ENCODE data around the gene SRPK2.

Gene SRPK2

GRCh38 chr7:105133986-105134655, 254.6 kb downstream of the SRPK2 start:
- H3K4me1 ChIP-seq (ENCODE audit: control insufficient read depth, insufficient read depth, low read length, poor library complexity, severe bottlenecking) = peaks cover 13% of the 10 kb centered on the region
- H3K9me3 ChIP-seq (ENCODE audit: control insufficient read depth, low read length) = no peaks in the 10 kb centered on the region
- peaks cover 58% of the 10 kb centered on the region for H3K36me3 ChIP-seq (ENCODE audit: control insufficient read depth, insufficient read depth, low read length)
- H3K4me3 ChIP-seq (ENCODE audit: extremely low read depth, insufficient read depth, low read length, poor library complexity, severe bottlenecking) = no peak overlapping the region
- 92 to 100% methylated on average over 5 to 6 of the region's 9 CpGs for WGBS, 2 experiments (ENCODE audit: insufficient coverage in 2 of 2)
- H3K27ac ChIP-seq (ENCODE audit: low read depth, low read length, severe bottlenecking) = no peak overlapping the region

- peaks cover 53% of the 10 kb centered on the region for H3K36me3 ChIP-seq (ENCODE audit: control insufficient read depth, insufficient read depth, low read length)
- H3K9me3 ChIP-seq (ENCODE audit: control insufficient read depth, low read length) = no peaks in the 10 kb centered on the region
- H3K27ac ChIP-seq (ENCODE audit: low read depth, low read length, severe bottlenecking) = no peak overlapping the region
- 88 to 91% methylated on average over 2 to 4 of the region's 7 CpGs for WGBS, 2 experiments (ENCODE audit: insufficient coverage in 2 of 2)
- no peak overlapping the region for H3K4me3 ChIP-seq (ENCODE audit: extremely low read depth, insufficient read depth, low read length, poor library complexity, severe bottlenecking)
- peaks cover 13% of the 10 kb centered on the region for H3K4me1 ChIP-seq (ENCODE audit: control insufficient read depth, insufficient read depth, low read length, poor library complexity, severe bottlenecking)
Observed at GRCh38 chr7:105133358-105133757, 255.4 kb downstream of the SRPK2 start.

- Histone ChIP-seq H3K36me3 (ENCODE audit: control insufficient read depth, insufficient read depth, low read length) (peaks cover 48% of the 10 kb centered on the region), H3K27ac (ENCODE audit: low read depth, low read length, severe bottlenecking) (peak overlapping the region; percentile 5), H3K9me3 (ENCODE audit: control insufficient read depth, low read length) (no peaks in the 10 kb centered on the region), H3K4me1 (ENCODE audit: control insufficient read depth, insufficient read depth, low read length, poor library complexity, severe bottlenecking) (peaks cover 13% of the 10 kb centered on the region), H3K4me3 (ENCODE audit: extremely low read depth, insufficient read depth, low read length, poor library complexity, severe bottlenecking) (no peak overlapping the region)
- 95% methylated on average over 6 to 8 of the region's 10 CpGs for WGBS, 2 experiments (ENCODE audit: insufficient coverage in 2 of 2)
Observed at GRCh38 chr7:105132835-105133234, 255.9 kb downstream of the SRPK2 start.

GRCh38 chr7:105132335-105132734, 256.4 kb downstream of the SRPK2 start:
- H3K9me3 ChIP-seq (ENCODE audit: control insufficient read depth, low read length) = no peaks in the 10 kb centered on the region
- H3K36me3 ChIP-seq (ENCODE audit: control insufficient read depth, insufficient read depth, low read length) = peaks cover 43% of the 10 kb centered on the region
- no peak overlapping the region for H3K4me3 ChIP-seq (ENCODE audit: extremely low read depth, insufficient read depth, low read length, poor library complexity, severe bottlenecking)
- peaks cover 13% of the 10 kb centered on the region for H3K4me1 ChIP-seq (ENCODE audit: control insufficient read depth, insufficient read depth, low read length, poor library complexity, severe bottlenecking)
- 96 to 100% methylated on average over 3 of the region's 5 CpGs for WGBS, 2 experiments (ENCODE audit: insufficient coverage in 2 of 2)
- H3K27ac ChIP-seq (ENCODE audit: low read depth, low read length, severe bottlenecking) = no peak overlapping the region

- H3K27ac ChIP-seq (ENCODE audit: low read depth, low read length, severe bottlenecking) = no peak overlapping the region
- peaks cover 43% of the 10 kb centered on the region for H3K36me3 ChIP-seq (ENCODE audit: control insufficient read depth, insufficient read depth, low read length)
- H3K4me1 ChIP-seq (ENCODE audit: control insufficient read depth, insufficient read depth, low read length, poor library complexity, severe bottlenecking) = peaks cover 12% of the 10 kb centered on the region
- WGBS, 2 experiments (ENCODE audit: insufficient coverage in 2 of 2) = 90 to 92% methylated on average over 5 of the region's 7 CpGs
- no peaks in the 10 kb centered on the region for H3K9me3 ChIP-seq (ENCODE audit: control insufficient read depth, low read length)
- H3K4me3 ChIP-seq (ENCODE audit: extremely low read depth, insufficient read depth, low read length, poor library complexity, severe bottlenecking) = no peak overlapping the region
Observed at GRCh38 chr7:105131890-105132289, 256.8 kb downstream of the SRPK2 start.

GRCh38 chr7:105131033-105131656, 257.6 kb downstream of the SRPK2 start:
- H3K4me3 ChIP-seq (ENCODE audit: extremely low read depth, insufficient read depth, low read length, poor library complexity, severe bottlenecking) = no peak overlapping the region
- H3K4me1 ChIP-seq (ENCODE audit: control insufficient read depth, insufficient read depth, low read length, poor library complexity, severe bottlenecking) = peaks cover 6% of the 10 kb centered on the region
- H3K9me3 ChIP-seq (ENCODE audit: control insufficient read depth, low read length) = no peaks in the 10 kb centered on the region
- WGBS, 2 experiments (ENCODE audit: insufficient coverage in 2 of 2) = 83 to 95% methylated on average over 8 to 9 of the region's 12 CpGs
- no peak overlapping the region for H3K27ac ChIP-seq (ENCODE audit: low read depth, low read length, severe bottlenecking)
- H3K36me3 ChIP-seq (ENCODE audit: control insufficient read depth, insufficient read depth, low read length) = peaks cover 47% of the 10 kb centered on the region

- peaks cover 50% of the 10 kb centered on the region for H3K36me3 ChIP-seq (ENCODE audit: control insufficient read depth, insufficient read depth, low read length)
- no CpG with 5 or more reads among the region's 2 CpGs for WGBS, 2 experiments (ENCODE audit: insufficient coverage in 2 of 2)
- H3K27ac ChIP-seq (ENCODE audit: low read depth, low read length, severe bottlenecking) = no peak overlapping the region
Observed at GRCh38 chr7:105130580-105130979, 258.1 kb downstream of the SRPK2 start.

GRCh38 chr7:105130048-105130447, 258.7 kb downstream of the SRPK2 start:
- Histone ChIP-seq H3K4me3 (ENCODE audit: extremely low read depth, insufficient read depth, low read length, poor library complexity, severe bottlenecking) (no peak overlapping the region), H3K9me3 (ENCODE audit: control insufficient read depth, low read length) (no peaks in the 10 kb centered on the region), H3K27ac (ENCODE audit: low read depth, low read length, severe bottlenecking) (no peak overlapping the region), H3K4me1 (ENCODE audit: control insufficient read depth, insufficient read depth, low read length, poor library complexity, severe bottlenecking) (peaks cover 4% of the 10 kb centered on the region), H3K36me3 (ENCODE audit: control insufficient read depth, insufficient read depth, low read length) (peaks cover 50% of the 10 kb centered on the region)
- 90 to 100% methylated on average over 1 to 2 of the region's 5 CpGs for WGBS, 2 experiments (ENCODE audit: insufficient coverage in 2 of 2)

More at GRCh38 chr7:105130580-105130979, 258.1 kb downstream of the SRPK2 start:
- H3K4me3 ChIP-seq (ENCODE audit: extremely low read depth, insufficient read depth, low read length, poor library complexity, severe bottlenecking) = no peak overlapping the region
- H3K4me1 ChIP-seq (ENCODE audit: control insufficient read depth, insufficient read depth, low read length, poor library complexity, severe bottlenecking) = peaks cover 4% of the 10 kb centered on the region
- H3K9me3 ChIP-seq (ENCODE audit: control insufficient read depth, low read length) = no peaks in the 10 kb centered on the region

GRCh38 chr7:105127179-105127578, 261.5 kb downstream of the SRPK2 start:
- WGBS, 2 experiments (ENCODE audit: insufficient coverage in 2 of 2) = 94 to 97% methylated on average over 8 of the region's 8 CpGs
- Histone ChIP-seq H3K36me3 (ENCODE audit: control insufficient read depth, insufficient read depth, low read length) (peaks cover 52% of the 10 kb centered on the region), H3K4me1 (ENCODE audit: control insufficient read depth, insufficient read depth, low read length, poor library complexity, severe bottlenecking) (peaks cover 7% of the 10 kb centered on the region), H3K4me3 (ENCODE audit: extremely low read depth, insufficient read depth, low read length, poor library complexity, severe bottlenecking) (no peak overlapping the region), H3K27ac (ENCODE audit: low read depth, low read length, severe bottlenecking) (no peak overlapping the region), H3K9me3 (ENCODE audit: control insufficient read depth, low read length) (no peaks in the 10 kb centered on the region)

GRCh38 chr7:105126436-105126975, 262.2 kb downstream of the SRPK2 start:
- 88 to 97% methylated on average over 4 of the region's 4 CpGs for WGBS, 2 experiments (ENCODE audit: insufficient coverage in 2 of 2)
- peaks cover 3% of the 10 kb centered on the region for H3K4me1 ChIP-seq (ENCODE audit: control insufficient read depth, insufficient read depth, low read length, poor library complexity, severe bottlenecking)
- H3K27ac ChIP-seq (ENCODE audit: low read depth, low read length, severe bottlenecking) = no peak overlapping the region

GRCh38 chr7:105125745-105126144, 263.0 kb downstream of the SRPK2 start:
- Histone ChIP-seq H3K36me3 (ENCODE audit: control insufficient read depth, insufficient read depth, low read length) (peaks cover 56% of the 10 kb centered on the region), H3K4me1 (ENCODE audit: control insufficient read depth, insufficient read depth, low read length, poor library complexity, severe bottlenecking) (peaks cover 3% of the 10 kb centered on the region), H3K27ac (ENCODE audit: low read depth, low read length, severe bottlenecking) (no peak overlapping the region), H3K9me3 (ENCODE audit: control insufficient read depth, low read length) (no peaks in the 10 kb centered on the region), H3K4me3 (ENCODE audit: extremely low read depth, insufficient read depth, low read length, poor library complexity, severe bottlenecking) (no peak overlapping the region)
- WGBS, 2 experiments (ENCODE audit: insufficient coverage in 2 of 2) = 95 to 96% methylated on average over 11 to 12 of the region's 12 CpGs

More at GRCh38 chr7:105126436-105126975, 262.2 kb downstream of the SRPK2 start:
- H3K36me3 ChIP-seq (ENCODE audit: control insufficient read depth, insufficient read depth, low read length) = peaks cover 52% of the 10 kb centered on the region
- no peaks in the 10 kb centered on the region for H3K9me3 ChIP-seq (ENCODE audit: control insufficient read depth, low read length)
- H3K4me3 ChIP-seq (ENCODE audit: extremely low read depth, insufficient read depth, low read length, poor library complexity, severe bottlenecking) = no peak overlapping the region

Data from mesodermal cell (in vitro differentiated cells).